AG08396 (cell line): ENCODE results near the gene ATN1.

Experiments used
- DNase-seq: peaks from one replicate; pipeline ENCODE4 v3.0.0; 2012; ENCODE audit warnings: low spot score, mixed read lengths

ATN1 gene

GRCh38 chr12:6928703-6929407, 1.1 kb downstream of the ATN1 start:
- DNase-seq = no peak

- no peak for DNase-seq
These were observed 2.0 kb downstream of the ATN1 start for GRCh38 chr12:6929466-6930452.

GRCh38 chr12:6932766-6933165, 5.0 kb downstream of the ATN1 start:
- no peak for DNase-seq

- DNase-seq = no peak
These were observed 6.4 kb downstream of the ATN1 start for GRCh38 chr12:6934110-6934509.

- no peak for DNase-seq
These were observed 7.8 kb downstream of the ATN1 start for GRCh38 chr12:6935371-6936193.

- DNase-seq = no peak
These were observed 8.5 kb downstream of the ATN1 start for GRCh38 chr12:6936194-6936635.

GRCh38 chr12:6936636-6937480, 9.1 kb downstream of the ATN1 start:
- DNase-seq = no peak

GRCh38 chr12:6937481-6938352, 10.0 kb downstream of the ATN1 start:
- peak; percentile 92 for DNase-seq

- no peak for DNase-seq
These were observed 10.8 kb downstream of the ATN1 start for GRCh38 chr12:6938353-6939190.

- no peak for DNase-seq
These were observed 11.4 kb downstream of the ATN1 start for GRCh38 chr12:6939191-6939540.

GRCh38 chr12:6941267-6941666, 13.5 kb downstream of the ATN1 start:
- no peak for DNase-seq

GRCh38 chr12:6941782-6942181, 14.0 kb downstream of the ATN1 start:
- no peak for DNase-seq

GRCh38 chr12:6942331-6942665, 14.5 kb downstream of the ATN1 start:
- DNase-seq = no peak

- peak; percentile 93 for DNase-seq
These were observed 15.6 kb downstream of the ATN1 start for GRCh38 chr12:6943389-6943721.

GRCh38 chr12:6943722-6944380, 16.1 kb downstream of the ATN1 start, which contains the start of the genes C12orf57 and RNU7-1:
Gene C12orf57, plus strand, starts transcription at chr12:6944022. Its CDS starts 100 bp downstream, at chr12:6944122.
Gene RNU7-1, plus strand, starts transcription at chr12:6943816.
- DNase-seq = peak; percentile 77

GRCh38 chr12:6944381-6945186, 16.8 kb downstream of the ATN1 start:
- peak; percentile 93 for DNase-seq

GRCh38 chr12:6945613-6946012, 17.9 kb downstream of the ATN1 start:
- DNase-seq = no peak
